ENCODE data around the gene SETD3.

The SETD3 gene

GRCh38 chr14:99391671-99392070 is 89.0 kb downstream of the SETD3 start:
- ATAC-seq = no peak

GRCh38 chr14:99389174-99389826 is 91.4 kb downstream of the SETD3 start:
- ATAC-seq = peak in 1 of 2 donors; percentile 17

GRCh38 chr14:99388286-99388685 is 92.4 kb downstream of the SETD3 start:
- ATAC-seq = no peak

- ATAC-seq = no peak
Observed at GRCh38 chr14:99387880-99388279, 92.8 kb downstream of the SETD3 start.

- no peak for ATAC-seq
Observed at GRCh38 chr14:99384450-99385417, 95.9 kb downstream of the SETD3 start.

GRCh38 chr14:99383472-99384449 is 96.9 kb downstream of the SETD3 start:
- no peak for ATAC-seq

GRCh38 chr14:99382781-99383471 is 97.7 kb downstream of the SETD3 start:
- ATAC-seq = no peak

GRCh38 chr14:99382071-99382470 is 98.6 kb downstream of the SETD3 start:
- ATAC-seq = no peak

GRCh38 chr14:99381688-99382060 is 99.0 kb downstream of the SETD3 start:
- ATAC-seq = no peak

GRCh38 chr14:99380991-99381687 is 99.5 kb downstream of the SETD3 start:
- ATAC-seq = no peak

- no peak for ATAC-seq
Observed at GRCh38 chr14:99380402-99380801, 100.3 kb downstream of the SETD3 start.

- ATAC-seq = no peak
Observed at GRCh38 chr14:99378782-99379214, 101.9 kb downstream of the SETD3 start.

GRCh38 chr14:99377951-99378350 is 102.7 kb downstream of the SETD3 start:
- ATAC-seq = no peak

- ATAC-seq = no peak
Observed at GRCh38 chr14:99374964-99375363, 105.7 kb downstream of the SETD3 start.

GRCh38 chr14:99363616-99364290 is 116.9 kb downstream of the SETD3 start:
- no peak for ATAC-seq

- ATAC-seq = no peak
Observed at GRCh38 chr14:99363051-99363450, 117.6 kb downstream of the SETD3 start.

GRCh38 chr14:99361596-99362215 is 119.0 kb downstream of the SETD3 start:
- no peak for ATAC-seq

- ATAC-seq = no peak
Observed at GRCh38 chr14:99360774-99361595, 119.7 kb downstream of the SETD3 start.

- ATAC-seq = no peak
Observed at GRCh38 chr14:99359906-99360305, 120.8 kb downstream of the SETD3 start.
